Measurements from ENCODE around the gene DHX38.

DHX38 gene

GRCh38 chr16:72162105-72162692, 68.6 kb downstream of the DHX38 start:
- no peak for DNase-seq (ENCODE audit: low spot score)
